Mammary epithelial cell (primary cell): ENCODE results near the gene LRRC53.

ENCODE experiments used
- EZH2 ChIP-seq: IDR thresholded peaks from 2 replicates; pipeline ENCODE4 v1.6.1; 2012; ENCODE audit warnings: low read length, inconsistent platforms, borderline replicate concordance
- TF ChIP-seq, protein P1 (sequence below), 2 donors: IDR thresholded peaks in 1 of 2; conservative IDR thresholded peaks in 1 of 2; 2 replicates each; pipeline ENCODE4 v1.5.1; 2011 to 2012; ENCODE audit warnings: inconsistent platforms in 2 of 2, low read length in 2 of 2, mild to moderate bottlenecking in 2 of 2, control low read depth in 1 of 2, low read depth in 1 of 2; ENCODE audit not compliant: insufficient read depth in 1 of 2; ENCODE audit errors: extremely low read depth in 1 of 2

GRCh38 chr1:74528123-74528522 lies 15.7 kb upstream of the LRRC53 start:
- TF ChIP-seq, protein P1, sequence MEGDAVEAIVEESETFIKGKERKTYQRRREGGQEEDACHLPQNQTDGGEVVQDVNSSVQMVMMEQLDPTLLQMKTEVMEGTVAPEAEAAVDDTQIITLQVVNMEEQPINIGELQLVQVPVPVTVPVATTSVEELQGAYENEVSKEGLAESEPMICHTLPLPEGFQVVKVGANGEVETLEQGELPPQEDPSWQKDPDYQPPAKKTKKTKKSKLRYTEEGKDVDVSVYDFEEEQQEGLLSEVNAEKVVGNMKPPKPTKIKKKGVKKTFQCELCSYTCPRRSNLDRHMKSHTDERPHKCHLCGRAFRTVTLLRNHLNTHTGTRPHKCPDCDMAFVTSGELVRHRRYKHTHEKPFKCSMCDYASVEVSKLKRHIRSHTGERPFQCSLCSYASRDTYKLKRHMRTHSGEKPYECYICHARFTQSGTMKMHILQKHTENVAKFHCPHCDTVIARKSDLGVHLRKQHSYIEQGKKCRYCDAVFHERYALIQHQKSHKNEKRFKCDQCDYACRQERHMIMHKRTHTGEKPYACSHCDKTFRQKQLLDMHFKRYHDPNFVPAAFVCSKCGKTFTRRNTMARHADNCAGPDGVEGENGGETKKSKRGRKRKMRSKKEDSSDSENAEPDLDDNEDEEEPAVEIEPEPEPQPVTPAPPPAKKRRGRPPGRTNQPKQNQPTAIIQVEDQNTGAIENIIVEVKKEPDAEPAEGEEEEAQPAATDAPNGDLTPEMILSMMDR (conservative IDR thresholded peaks at IDR 0.05 in 1 of 2, IDR thresholded peaks at IDR 0.05 in 1 of 2; ENCODE audit: extremely low read depth in 1 of 2, insufficient read depth in 1 of 2, low read depth in 1 of 2, low read length in 2 of 2): no peak
- TF ChIP-seq EZH2: no peak
